Neutrophil (primary cell): ENCODE data around the gene CRYAB.

Source experiments
- H3K27ac ChIP-seq: fragments of 200-600 bp; sonication (generic); 2 replicates; pipeline ENCODE4 v1.5.1; 2016; ENCODE audit warnings: mild to moderate bottlenecking, moderate library complexity
- H3K27me3 ChIP-seq: fragments of 200-600 bp; sonication (generic); 2 replicates; pipeline ENCODE4 v1.6.0; 2016; ENCODE audit warnings: mild to moderate bottlenecking
- H3K36me3 ChIP-seq: fragments of 200-600 bp; sonication (generic); 2 replicates; pipeline ENCODE4 v1.5.1; 2017
- H3K4me1 ChIP-seq, 2 experiments: fragments of 200-600 bp in 1 of 2; sonication (generic) in 1 of 2; 1 replicate in 1 of 2; 2 replicates in 1 of 2; pipeline versions ENCODE4 v1.5.1 to v1.6.1; 2013 to 2016; ENCODE audit warnings: low read depth in 1 of 2, low read length in 1 of 2, mild to moderate bottlenecking in 1 of 2, moderate library complexity in 1 of 2; ENCODE audit not compliant: control insufficient read depth in 1 of 2, insufficient read depth in 1 of 2
- H3K4me3 ChIP-seq, 2 experiments: fragments of 200-600 bp in 1 of 2; sonication (generic) in 1 of 2; 1 replicate in 1 of 2; 2 replicates in 1 of 2; pipeline ENCODE4 v1.5.1; 2013 to 2016; ENCODE audit warnings: low read depth in 1 of 2, low read length in 1 of 2, mild to moderate bottlenecking in 1 of 2, moderate library complexity in 1 of 2
- H3K9me3 ChIP-seq: fragments of 200-600 bp; sonication (generic); 2 replicates; pipeline ENCODE4 v1.5.1; 2016
- TF ChIP-seq, protein P1 (sequence below): fragments of 200-600 bp; sonication (generic); IDR thresholded peaks from 2 replicates; pipeline ENCODE4 v1.5.1; 2016; ENCODE audit warnings: antibody characterized with exemption

The CRYAB gene

DNA sequence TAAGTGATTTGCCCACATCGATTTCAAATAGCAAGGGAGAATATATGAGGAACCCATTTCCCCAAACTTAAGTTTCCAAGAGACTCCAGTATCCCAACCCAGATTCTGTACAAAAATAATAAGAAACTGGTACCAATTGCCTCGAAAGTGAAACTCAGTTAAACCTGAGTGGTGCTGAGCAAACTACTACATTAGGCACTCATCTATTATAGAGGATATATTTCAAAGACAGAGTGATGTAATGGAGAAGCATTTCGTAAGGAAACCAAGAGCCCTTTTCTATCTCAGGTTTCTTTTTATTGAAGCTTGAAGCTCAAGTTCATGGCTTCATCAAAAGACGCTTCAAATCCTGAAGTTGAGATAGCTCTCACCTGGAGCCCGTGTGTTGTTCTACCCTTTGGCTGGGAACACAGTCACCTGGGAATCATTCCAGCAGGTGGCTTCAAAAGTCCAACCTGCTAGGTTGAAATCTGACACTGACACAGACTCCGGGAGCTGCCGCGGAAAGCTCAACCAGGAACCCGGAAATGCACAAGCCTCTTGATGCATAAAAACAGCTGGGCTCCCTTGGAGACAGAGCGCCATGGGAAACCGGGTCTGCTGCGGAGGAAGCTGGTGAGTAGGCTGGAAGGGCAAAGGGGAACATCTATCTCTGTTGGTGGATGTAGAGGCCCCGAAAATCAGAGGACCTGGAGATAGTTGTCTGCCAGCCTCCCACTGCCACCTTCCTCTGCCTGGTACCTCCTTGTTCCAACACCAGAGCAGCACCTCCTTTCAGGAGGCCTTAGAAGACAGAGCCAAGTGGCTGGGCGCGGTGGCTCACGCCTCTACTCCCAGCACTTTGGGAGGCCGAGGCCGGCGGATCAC is 7.1 kb upstream of the CRYAB start, which contains the start of gene C11orf52:
TSS of gene C11orf52 (plus strand) at position 524 of the 867 bp plus-strand sequence. CDS start at position 584, 60 bp downstream.
- no peak within 1 kb of the TSS for H3K4me3 ChIP-seq

DNA sequence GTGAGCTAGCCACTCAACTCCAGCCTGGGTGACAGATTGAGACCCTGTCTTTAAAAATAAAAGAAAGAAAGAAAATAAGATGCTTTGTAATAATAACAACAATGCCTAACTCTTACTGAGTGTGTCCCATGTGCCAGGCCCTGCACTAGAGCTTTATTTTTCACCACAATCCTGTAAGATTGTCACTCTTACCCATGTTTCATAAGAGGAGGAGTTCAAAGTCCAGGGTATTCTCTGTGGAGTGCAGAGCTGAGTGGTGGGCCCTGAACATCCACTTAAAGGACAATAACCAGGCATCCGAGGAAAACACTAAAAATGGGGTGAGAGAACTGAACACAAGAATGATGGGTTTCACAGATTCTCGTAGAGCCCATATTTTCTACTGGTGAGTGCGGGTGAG is 6.2 kb upstream of the CRYAB start:
- Histone ChIP-seq H3K4me3 (no peak overlapping the region), H3K36me3 (no peaks in the 10 kb centered on the region), H3K27ac (no peak overlapping the region), H3K9me3 (no peaks in the 10 kb centered on the region), H3K4me1 (no peaks in the 10 kb centered on the region), H3K27me3 (peaks cover 38% of the 10 kb centered on the region)
- TF ChIP-seq, protein P1, sequence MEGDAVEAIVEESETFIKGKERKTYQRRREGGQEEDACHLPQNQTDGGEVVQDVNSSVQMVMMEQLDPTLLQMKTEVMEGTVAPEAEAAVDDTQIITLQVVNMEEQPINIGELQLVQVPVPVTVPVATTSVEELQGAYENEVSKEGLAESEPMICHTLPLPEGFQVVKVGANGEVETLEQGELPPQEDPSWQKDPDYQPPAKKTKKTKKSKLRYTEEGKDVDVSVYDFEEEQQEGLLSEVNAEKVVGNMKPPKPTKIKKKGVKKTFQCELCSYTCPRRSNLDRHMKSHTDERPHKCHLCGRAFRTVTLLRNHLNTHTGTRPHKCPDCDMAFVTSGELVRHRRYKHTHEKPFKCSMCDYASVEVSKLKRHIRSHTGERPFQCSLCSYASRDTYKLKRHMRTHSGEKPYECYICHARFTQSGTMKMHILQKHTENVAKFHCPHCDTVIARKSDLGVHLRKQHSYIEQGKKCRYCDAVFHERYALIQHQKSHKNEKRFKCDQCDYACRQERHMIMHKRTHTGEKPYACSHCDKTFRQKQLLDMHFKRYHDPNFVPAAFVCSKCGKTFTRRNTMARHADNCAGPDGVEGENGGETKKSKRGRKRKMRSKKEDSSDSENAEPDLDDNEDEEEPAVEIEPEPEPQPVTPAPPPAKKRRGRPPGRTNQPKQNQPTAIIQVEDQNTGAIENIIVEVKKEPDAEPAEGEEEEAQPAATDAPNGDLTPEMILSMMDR: no peak

More for the DNA sequence above, 7.1 kb upstream of the CRYAB start, which contains the start of gene C11orf52:
- no peaks in the 10 kb centered on the region for H3K36me3 ChIP-seq
- peaks cover 29% of the 10 kb centered on the region for H3K27me3 ChIP-seq
- TF ChIP-seq, protein P1: no peak
- no peaks in the 10 kb centered on the region for H3K9me3 ChIP-seq
- H3K4me1 ChIP-seq: no peaks in the 10 kb centered on the region
- H3K27ac ChIP-seq: no peak within 1 kb of the TSS

DNA sequence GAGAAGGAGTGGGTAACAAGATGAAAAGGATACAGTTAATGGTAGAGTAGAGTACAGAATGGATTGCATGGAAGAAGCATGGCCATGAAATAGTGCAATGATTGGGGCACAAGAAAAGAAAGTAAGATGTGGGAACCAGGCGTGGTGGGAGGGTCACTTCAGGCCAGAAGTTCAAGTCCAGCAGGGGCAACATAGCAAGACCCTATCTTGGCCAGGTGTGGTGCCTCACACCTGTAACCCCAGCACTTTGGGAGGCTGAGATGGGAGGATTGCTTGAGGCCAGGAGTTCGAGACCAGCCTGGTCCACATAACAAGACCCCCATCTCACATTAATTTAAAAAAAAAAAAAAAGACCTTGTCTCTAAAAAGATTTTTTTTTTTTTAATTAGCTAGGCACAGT is 5.7 kb upstream of the CRYAB start:
- Histone ChIP-seq H3K9me3 (no peaks in the 10 kb centered on the region), H3K27me3 (peaks cover 43% of the 10 kb centered on the region)
- TF ChIP-seq, protein P1: no peak

DNA sequence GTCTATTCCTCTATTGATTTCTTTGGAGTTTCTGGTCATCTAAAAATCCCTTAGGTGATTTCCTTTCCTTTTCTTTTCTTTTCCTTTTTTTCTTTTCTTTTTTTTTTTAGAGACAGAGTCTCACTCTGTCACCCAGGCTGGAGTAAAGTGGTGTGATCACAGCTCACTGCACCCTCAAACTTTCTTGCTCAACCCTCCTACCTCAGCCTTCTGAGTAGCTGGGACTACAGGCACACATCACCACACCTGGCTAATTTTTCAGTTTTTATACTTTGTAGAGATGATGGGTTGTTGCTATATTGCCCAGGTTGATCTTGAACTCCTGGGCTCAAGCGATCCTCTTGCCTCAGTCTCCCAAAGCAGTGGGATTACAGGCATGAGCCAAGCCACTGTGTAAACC is 5.2 kb upstream of the CRYAB start:
- no peaks in the 10 kb centered on the region for H3K9me3 ChIP-seq
- H3K4me3 ChIP-seq: no peak overlapping the region
- H3K27me3 ChIP-seq: peaks cover 48% of the 10 kb centered on the region
- H3K27ac ChIP-seq: no peak overlapping the region
- H3K36me3 ChIP-seq: no peaks in the 10 kb centered on the region
- TF ChIP-seq, protein P1: no peak
- no peaks in the 10 kb centered on the region for H3K4me1 ChIP-seq

More for the DNA sequence above, 5.7 kb upstream of the CRYAB start:
- H3K36me3 ChIP-seq: no peaks in the 10 kb centered on the region
- no peak overlapping the region for H3K27ac ChIP-seq
- H3K4me1 ChIP-seq: no peaks in the 10 kb centered on the region
- no peak overlapping the region for H3K4me3 ChIP-seq

DNA sequence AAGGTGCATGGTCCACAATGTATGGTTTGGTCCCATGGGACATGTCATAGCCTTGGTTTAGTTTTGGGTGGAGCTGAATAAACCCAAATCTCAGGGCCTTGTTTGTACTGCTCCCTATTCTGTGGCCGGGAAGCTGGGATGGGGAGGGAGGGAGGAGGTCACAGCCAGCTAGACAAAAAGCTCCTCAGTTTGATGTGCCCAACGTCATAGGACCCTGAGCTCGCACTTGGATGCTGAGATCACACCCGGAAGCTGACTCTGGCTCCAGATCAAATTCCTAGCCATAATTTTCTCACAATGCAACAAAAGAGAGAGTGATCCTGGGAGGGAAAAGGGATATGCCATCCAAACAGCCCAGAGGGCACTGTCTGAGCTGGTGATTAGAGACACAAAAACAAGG is 2.4 kb upstream of the CRYAB start:
- Histone ChIP-seq H3K27me3 (peaks cover 73% of the 10 kb centered on the region), H3K36me3 (no peaks in the 10 kb centered on the region), H3K9me3 (no peaks in the 10 kb centered on the region), H3K27ac (no peak overlapping the region), H3K4me3 (no peak overlapping the region), H3K4me1 (no peaks in the 10 kb centered on the region)
- TF ChIP-seq, protein P1: no peak
